H1 (cell line): ENCODE results near the gene BNC2. TPM values are rescaled to one million over a fixed set of nuclear protein-coding genes. Genes with fewer than 3 reads are reported as not detected.

Source experiments
- CTCF ChIA-PET: fragments of 300-600 bp; sonication (Branson Sonifier 250); formaldehyde crosslinking; loops from one replicate; lab custom pipeline; 2021; ENCODE audit not compliant: partially characterized antibody; lab: Charles Lee
- POLR2A ChIA-PET: fragments of 300-600 bp; sonication (Branson Sonifier 250); formaldehyde crosslinking; loops from one replicate; lab custom pipeline; 2021; ENCODE audit warnings: inconsistent platforms; ENCODE audit not compliant: partially characterized antibody; lab: Charles Lee
- DNase-seq, 2 experiments: peaks; one replicate each; pipeline versions ENCODE4 v3.0.0 to v3.0.0-alpha.2; 2010 to 2022; ENCODE audit warnings: low spot score in 2 of 2, low read depth in 1 of 2, mixed read lengths in 1 of 2
- FAIRE-seq: peaks from 2 replicates; lab custom pipeline; 2011; peaks lifted over from hg19 to GRCh38; lab: Jason Lieb, UNC
- H2AFZ ChIP-seq: 2 replicates; pipeline ENCODE4 v1.8.1; 2012; ENCODE audit warnings: low read length, inconsistent platforms
- H2AK5ac ChIP-seq: 2 replicates; pipeline ENCODE4 v1.6.1; 2013; ENCODE audit warnings: low read depth, low read length
- H2BK120ac ChIP-seq: replicated peaks from 2 replicates; pipeline ENCODE3; 2013; ENCODE audit warnings: low read depth, low read length, inconsistent platforms
- H2BK12ac ChIP-seq: 2 replicates; pipeline ENCODE4 v1.6.1; 2013; ENCODE audit warnings: low read depth, low read length
- H2BK15ac ChIP-seq: 2 replicates; pipeline ENCODE4 v1.6.1; 2013; ENCODE audit warnings: low read length
- H2BK20ac ChIP-seq: 2 replicates; pipeline ENCODE4 v1.6.1; 2013; ENCODE audit warnings: low read length
- H2BK5ac ChIP-seq: 2 replicates; pipeline ENCODE4 v1.6.1; 2013; ENCODE audit warnings: low read depth, low read length
- H3K14ac ChIP-seq: 2 replicates; pipeline ENCODE4 v1.6.1; 2013; ENCODE audit warnings: inconsistent platforms; ENCODE audit not compliant: insufficient read length
- H3K18ac ChIP-seq: 2 replicates; pipeline ENCODE4 v1.6.1; 2013; ENCODE audit warnings: low read length; ENCODE audit errors: extremely low read depth
- H3K23ac ChIP-seq: 2 replicates; pipeline ENCODE4 v1.6.1; 2013; ENCODE audit warnings: inconsistent platforms; ENCODE audit not compliant: insufficient read length
- H3K23me2 ChIP-seq: 2 replicates; pipeline ENCODE4 v1.6.1; 2013; ENCODE audit warnings: low read depth, low read length
- H3K27ac ChIP-seq: 2 replicates; pipeline ENCODE4 v1.6.1; 2011; ENCODE audit warnings: low read depth, low read length, inconsistent platforms
- H3K27me3 ChIP-seq, 4 experiments: replicated peaks in 1 of 4; 1 replicate in 1 of 4; 2 replicates in 3 of 4; pipeline versions ENCODE4 v1.6.1 to v1.8.1; 2011 to 2013; ENCODE audit warnings: low read length in 3 of 4, mild to moderate bottlenecking in 3 of 4, inconsistent platforms in 2 of 4, mixed read lengths in 2 of 4, moderate library complexity in 1 of 4; ENCODE audit not compliant: control insufficient read depth in 3 of 4, insufficient read depth in 3 of 4; ENCODE audit errors: extremely low read depth in 1 of 4
- H3K36me3 ChIP-seq, 4 experiments: 2 replicates each; pipeline versions ENCODE4 v1.6.1 to v1.8.1; 2011 to 2013; ENCODE audit warnings: mild to moderate bottlenecking in 4 of 4, low read length in 3 of 4, moderate library complexity in 2 of 4, control low read depth in 1 of 4, inconsistent platforms in 1 of 4; ENCODE audit not compliant: insufficient read depth in 4 of 4, control insufficient read depth in 2 of 4
- H3K4ac ChIP-seq: replicated peaks from 2 replicates; pipeline ENCODE3; 2013; ENCODE audit warnings: low read length, low read depth, mixed read lengths, inconsistent platforms; ENCODE audit not compliant: insufficient read length
- H3K4me1 ChIP-seq, 4 experiments: replicated peaks in 1 of 4; 1 replicate in 1 of 4; 2 replicates in 3 of 4; pipeline versions ENCODE4 v1.6.1 to v1.8.1; 2011 to 2013; ENCODE audit warnings: low read length in 3 of 4, inconsistent platforms in 2 of 4, mixed read lengths in 1 of 4; ENCODE audit not compliant: insufficient read depth in 4 of 4, control insufficient read depth in 3 of 4
- H3K4me2 ChIP-seq, 2 experiments: 2 replicates each; pipeline versions ENCODE4 v1.6.1 to v1.8.1; 2011 to 2013; ENCODE audit warnings: low read depth in 2 of 2, low read length in 2 of 2, control low read depth in 1 of 2, inconsistent platforms in 1 of 2, mild to moderate bottlenecking in 1 of 2; ENCODE audit not compliant: insufficient read depth in 1 of 2
- H3K4me3 ChIP-seq, 4 experiments: fragments of 200-600, 300-600 bp in 1 of 4; sonication (generic), shearing (Covaris generic), sonication (Bioruptor Twin) in 1 of 4; 2 replicates each; pipeline versions ENCODE4 v1.5.1 to v1.8.1; 2011 to 2016; ENCODE audit warnings: low read length in 4 of 4, low read depth in 3 of 4, control low read depth in 2 of 4, inconsistent platforms in 2 of 4, mild to moderate bottlenecking in 2 of 4, mixed read lengths in 1 of 4, moderate library complexity in 1 of 4; ENCODE audit not compliant: insufficient read depth in 2 of 4; ENCODE audit errors: extremely low read depth in 1 of 4
- H3K56ac ChIP-seq: replicated peaks from 2 replicates; pipeline ENCODE3; 2013; ENCODE audit warnings: low read depth, mild to moderate bottlenecking, mixed read lengths, low read length, inconsistent platforms; ENCODE audit not compliant: insufficient read length
- H3K79me1 ChIP-seq: 2 replicates; pipeline ENCODE4 v1.6.1; 2013; ENCODE audit warnings: low read depth, low read length, control low read depth
- H3K79me2 ChIP-seq, 2 experiments: 2 replicates each; pipeline versions ENCODE4 v1.6.1 to v1.8.1; 2012 to 2013; ENCODE audit warnings: low read length in 2 of 2, mild to moderate bottlenecking in 2 of 2, inconsistent platforms in 1 of 2; ENCODE audit not compliant: insufficient read depth in 2 of 2, control insufficient read depth in 1 of 2
- H3K9ac ChIP-seq, 4 experiments: replicated peaks in 1 of 4; 1 replicate in 1 of 4; 2 replicates in 3 of 4; pipeline versions ENCODE4 v1.6.1 to v1.8.1; 2011 to 2013; ENCODE audit warnings: low read depth in 3 of 4, low read length in 3 of 4, control low read depth in 2 of 4, mild to moderate bottlenecking in 2 of 4, moderate library complexity in 2 of 4, inconsistent platforms in 1 of 4; ENCODE audit errors: extremely low read depth in 1 of 4
- H3K9me3 ChIP-seq, 2 experiments: 2 replicates each; pipeline versions ENCODE4 v1.6.1 to v1.8.1; 2012 to 2013; ENCODE audit warnings: mild to moderate bottlenecking in 2 of 2, moderate library complexity in 2 of 2, control low read depth in 1 of 2, inconsistent platforms in 1 of 2, low read depth in 1 of 2, low read length in 1 of 2, mixed read lengths in 1 of 2; ENCODE audit not compliant: insufficient read depth in 2 of 2
- H4K20me1 ChIP-seq, 2 experiments: replicated peaks in 1 of 2; 2 replicates each; pipeline versions ENCODE3 to v1.8.1; 2011 to 2013; ENCODE audit warnings: inconsistent platforms in 2 of 2, low read length in 2 of 2, mild to moderate bottlenecking in 1 of 2; ENCODE audit not compliant: insufficient read depth in 2 of 2, control insufficient read depth in 1 of 2
- H4K5ac ChIP-seq: 2 replicates; pipeline ENCODE4 v1.6.1; 2013; ENCODE audit warnings: low read length, low read depth, mixed read lengths, inconsistent platforms; ENCODE audit not compliant: insufficient read length
- H4K8ac ChIP-seq: 2 replicates; pipeline ENCODE4 v1.8.0; 2013; ENCODE audit warnings: mild to moderate bottlenecking, moderate library complexity, low read length, inconsistent platforms; ENCODE audit not compliant: insufficient read depth; ENCODE audit errors: extremely low read depth
- H4K91ac ChIP-seq: replicated peaks from 2 replicates; pipeline ENCODE3; 2013; ENCODE audit warnings: low read length, mixed read lengths, inconsistent platforms; ENCODE audit not compliant: insufficient read length
- CHD2 ChIP-seq: IDR thresholded peaks from 2 replicates; pipeline ENCODE4 v1.6.1; 2012; ENCODE audit warnings: low read length, improper control_type of control experiment
- GTF2F1 ChIP-seq: IDR thresholded peaks from 2 replicates; pipeline ENCODE4 v1.6.1; 2012; ENCODE audit warnings: low read depth, low read length, improper control_type of control experiment, borderline replicate concordance
- SIRT6 ChIP-seq: IDR thresholded peaks from one replicate; pipeline ENCODE4 v1.7.1; 2012; ENCODE audit warnings: low read length, inconsistent platforms
- TAF7 ChIP-seq: optimal IDR thresholded peaks from 2 replicates; pipeline ENCODE3; 2011; ENCODE audit warnings: low read depth, mild to moderate bottlenecking, inconsistent platforms, low read length, moderate library complexity, borderline replicate concordance
- TBP ChIP-seq: IDR thresholded peaks from 2 replicates; pipeline ENCODE4 v1.6.1; 2011; ENCODE audit warnings: low read depth, low read length, improper control_type of control experiment
- WGBS, 2 experiments: shearing (Covaris generic) in 1 of 2; methylation state at CpG; one replicate each; pipeline versions ENCODE4 v1.1.6 to v1.1.7; 2013 to 2015; ENCODE audit warnings: low lambda C conversion rate in 2 of 2, mixed read lengths in 2 of 2, inconsistent platforms in 1 of 2, low coverage in 1 of 2, missing lambda C conversion rate in 1 of 2; ENCODE audit not compliant: insufficient replicate concordance in 2 of 2, insufficient coverage in 1 of 2, insufficient read length in 1 of 2; ENCODE audit errors: extremely low coverage in 1 of 2, missing lambda C conversion rate in 1 of 2; 5-methylcytosine and 5-hydroxymethylcytosine counted together
- polyA plus RNA-seq, 7 experiments: library from polyadenylated mRNA; depleted of rRNA in 3 of 7; stranded (reverse) in 5 of 7; unstranded in 2 of 7; fragments of >200 nt in 5 of 7; fragments of 200-250 nt in 2 of 7; gene quantifications; 1 replicate in 5 of 7; 2 replicates in 1 of 7; 4 replicates in 1 of 7; pipeline versions ENCODE4 v1.2.1 to v1.2.3, GENCODE V29; 2011 to 2013; ENCODE audit warnings: missing spikeins in 2 of 7, mixed read lengths in 2 of 7
- total RNA-seq: library from RNA; stranded (reverse); fragmentation: NEBNext Ultra II Directional; extraction: Animal tissue kit (Norgen Biotek cat#: 25700); gene quantifications from 2 replicates; pipeline ENCODE4 v1.2.1, GENCODE V29; 2021
- TF ChIP-seq, protein P1 (sequence below): IDR thresholded peaks from 2 replicates; pipeline ENCODE4 v1.6.1; 2011; ENCODE audit warnings: low read length, improper control_type of control experiment
- TF ChIP-seq, protein P2 (sequence below): IDR thresholded peaks from 2 replicates; pipeline ENCODE4 v1.6.1; 2012; ENCODE audit warnings: inconsistent platforms
- TF ChIP-seq, protein P3 (sequence below): IDR thresholded peaks from 2 replicates; pipeline ENCODE4 v1.6.1; 2012; ENCODE audit warnings: inconsistent platforms

Gene BNC2
- total and polyA plus RNA-seq, 2 of the 8 experiments (the other 6 are each of a cell fraction or from before 2014, with no cell fraction given), result 16.0 to 26.8 TPM

DNA sequence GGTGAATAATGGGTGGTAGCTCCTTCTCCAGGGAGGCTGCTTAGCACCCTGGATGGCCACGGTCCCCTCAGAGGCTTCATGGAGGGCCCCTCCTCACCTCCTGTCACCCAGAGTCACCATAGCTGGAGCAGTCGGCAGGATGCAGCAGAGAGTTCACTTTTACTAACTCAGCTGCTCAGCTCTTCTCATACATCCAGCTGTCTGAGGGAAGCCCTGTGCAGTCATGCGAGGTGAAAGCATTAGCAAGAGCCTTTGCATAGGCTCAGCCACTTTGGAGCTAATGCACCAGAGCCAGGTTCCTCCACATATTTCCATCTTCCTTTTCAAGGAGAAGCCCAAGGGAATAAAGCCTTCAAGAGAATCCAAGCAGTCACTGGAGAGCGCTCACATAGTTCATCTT is 499.2 kb downstream of the BNC2 start:
- no peak for FAIRE-seq
- Histone ChIP-seq H3K4ac (no peak overlapping the region), H2BK120ac (no peak overlapping the region)

More for the DNA sequence above, 499.2 kb downstream of the BNC2 start:
- Histone ChIP-seq H3K18ac (no peak overlapping the region), H3K23me2 (no peaks in the 10 kb centered on the region), H3K36me3 (no peaks in the 10 kb centered on the region), H3K14ac (no peak overlapping the region), H3K23ac (no peak overlapping the region), H4K20me1 (no peaks in the 10 kb centered on the region), H2BK15ac (no peak overlapping the region), H3K27me3 (no peaks in the 10 kb centered on the region), H3K9me3 (no peaks in the 10 kb centered on the region)
- CTCF ChIA-PET, result interaction anchor here (1.3 to 1.8 kb wide), 2 partner anchors 13 to 47 kb away, joined by 3 read pairs; no protein-coding TSS in a partner anchor
- TF ChIP-seq TAF7 (no peak), GTF2F1 (no peak), TBP (no peak), SIRT6 (no peak), CHD2 (no peak)
- TF ChIP-seq, protein P1, sequence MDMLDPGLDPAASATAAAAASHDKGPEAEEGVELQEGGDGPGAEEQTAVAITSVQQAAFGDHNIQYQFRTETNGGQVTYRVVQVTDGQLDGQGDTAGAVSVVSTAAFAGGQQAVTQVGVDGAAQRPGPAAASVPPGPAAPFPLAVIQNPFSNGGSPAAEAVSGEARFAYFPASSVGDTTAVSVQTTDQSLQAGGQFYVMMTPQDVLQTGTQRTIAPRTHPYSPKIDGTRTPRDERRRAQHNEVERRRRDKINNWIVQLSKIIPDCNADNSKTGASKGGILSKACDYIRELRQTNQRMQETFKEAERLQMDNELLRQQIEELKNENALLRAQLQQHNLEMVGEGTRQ, result no peak
- TF ChIP-seq, protein P2, sequence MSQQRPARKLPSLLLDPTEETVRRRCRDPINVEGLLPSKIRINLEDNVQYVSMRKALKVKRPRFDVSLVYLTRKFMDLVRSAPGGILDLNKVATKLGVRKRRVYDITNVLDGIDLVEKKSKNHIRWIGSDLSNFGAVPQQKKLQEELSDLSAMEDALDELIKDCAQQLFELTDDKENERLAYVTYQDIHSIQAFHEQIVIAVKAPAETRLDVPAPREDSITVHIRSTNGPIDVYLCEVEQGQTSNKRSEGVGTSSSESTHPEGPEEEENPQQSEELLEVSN, result no peak
- TF ChIP-seq, protein P3, sequence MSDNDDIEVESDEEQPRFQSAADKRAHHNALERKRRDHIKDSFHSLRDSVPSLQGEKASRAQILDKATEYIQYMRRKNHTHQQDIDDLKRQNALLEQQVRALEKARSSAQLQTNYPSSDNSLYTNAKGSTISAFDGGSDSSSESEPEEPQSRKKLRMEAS, result no peak
- TF ChIP-seq, all 59 proteins: peak for 0
- Histone ChIP-seq H4K5ac (no peak overlapping the region), H2BK20ac (no peak overlapping the region), H3K9ac (no peak overlapping the region), H2AK5ac (no peak overlapping the region), H3K79me1 (no peaks in the 10 kb centered on the region), H3K4me1 (no peaks in the 10 kb centered on the region), H2BK5ac (no peak overlapping the region), H2BK12ac (no peak overlapping the region), H4K91ac (no peak overlapping the region), H4K8ac (no peak overlapping the region), H3K27ac (no peak overlapping the region), H3K4me2 (no peak overlapping the region), H3K79me2 (peaks cover 0 to 2% of the 10 kb centered on the region in 2 experiments; a peak in 1 of 4 replicates), H3K56ac (no peak overlapping the region), H3K4me3 (no peak overlapping the region), H2AFZ (no peak overlapping the region)
- WGBS, 2 experiments, result 94% methylated on average over 4 of the region's 4 CpGs; no CpG with 5 or more reads in 1 of the 2 experiments
- POLR2A ChIA-PET, result no interaction called here
- DNase-seq, result no peak
